Measurements from ENCODE around the gene ALB. TPM values are rescaled to one million over a fixed set of nuclear protein-coding genes. Genes with fewer than 3 reads are reported as not detected.

Gene ALB
- total RNA-seq, 2 donors from 2014 or later: 0.41 TPM; not detected in 1

DNA sequence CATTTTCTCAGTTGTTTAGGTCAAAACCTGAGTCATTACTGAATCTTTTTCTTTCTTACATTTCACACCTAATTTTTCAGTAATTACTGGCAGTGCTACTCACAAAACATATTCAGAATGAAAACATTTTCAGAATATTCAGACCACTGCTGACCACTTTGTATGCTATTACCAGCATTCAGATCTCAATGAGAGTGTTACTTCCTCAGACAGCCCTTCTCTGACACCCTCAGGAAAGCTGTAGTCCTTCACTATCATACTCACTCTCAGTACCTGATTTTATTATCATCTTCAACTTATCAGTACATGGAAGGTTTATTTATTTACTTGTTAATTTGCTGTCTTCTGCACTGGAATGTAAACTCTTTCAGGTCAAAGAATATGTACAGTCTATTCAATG, 12.3 kb upstream of the ALB start:
- no peak for DNase-seq (ENCODE audit: low spot score)
- Histone ChIP-seq H3K27me3 (no peaks in the 10 kb centered on the region), H3K27ac (no peak overlapping the region), H3K4me3 (no peak overlapping the region), H3K9me3 (no peaks in the 10 kb centered on the region), H3K4me1 (no peaks in the 10 kb centered on the region), H3K36me3 (no peaks in the 10 kb centered on the region)
- TF ChIP-seq, protein P1, sequence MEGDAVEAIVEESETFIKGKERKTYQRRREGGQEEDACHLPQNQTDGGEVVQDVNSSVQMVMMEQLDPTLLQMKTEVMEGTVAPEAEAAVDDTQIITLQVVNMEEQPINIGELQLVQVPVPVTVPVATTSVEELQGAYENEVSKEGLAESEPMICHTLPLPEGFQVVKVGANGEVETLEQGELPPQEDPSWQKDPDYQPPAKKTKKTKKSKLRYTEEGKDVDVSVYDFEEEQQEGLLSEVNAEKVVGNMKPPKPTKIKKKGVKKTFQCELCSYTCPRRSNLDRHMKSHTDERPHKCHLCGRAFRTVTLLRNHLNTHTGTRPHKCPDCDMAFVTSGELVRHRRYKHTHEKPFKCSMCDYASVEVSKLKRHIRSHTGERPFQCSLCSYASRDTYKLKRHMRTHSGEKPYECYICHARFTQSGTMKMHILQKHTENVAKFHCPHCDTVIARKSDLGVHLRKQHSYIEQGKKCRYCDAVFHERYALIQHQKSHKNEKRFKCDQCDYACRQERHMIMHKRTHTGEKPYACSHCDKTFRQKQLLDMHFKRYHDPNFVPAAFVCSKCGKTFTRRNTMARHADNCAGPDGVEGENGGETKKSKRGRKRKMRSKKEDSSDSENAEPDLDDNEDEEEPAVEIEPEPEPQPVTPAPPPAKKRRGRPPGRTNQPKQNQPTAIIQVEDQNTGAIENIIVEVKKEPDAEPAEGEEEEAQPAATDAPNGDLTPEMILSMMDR (IDR thresholded peaks at IDR 0.05): no peak

- Histone ChIP-seq H3K27ac (no peak overlapping the region), H3K36me3 (no peaks in the 10 kb centered on the region), H3K4me1 (no peaks in the 10 kb centered on the region), H3K4me3 (no peak overlapping the region), H3K9me3 (no peaks in the 10 kb centered on the region), H3K27me3 (no peaks in the 10 kb centered on the region)
- TF ChIP-seq, protein P1 (IDR thresholded peaks at IDR 0.05): no peak
- DNase-seq (ENCODE audit: low spot score): no peak
Observed at GRCh38 chr4:73392936-73393335, 11.2 kb upstream of the ALB start.

DNA sequence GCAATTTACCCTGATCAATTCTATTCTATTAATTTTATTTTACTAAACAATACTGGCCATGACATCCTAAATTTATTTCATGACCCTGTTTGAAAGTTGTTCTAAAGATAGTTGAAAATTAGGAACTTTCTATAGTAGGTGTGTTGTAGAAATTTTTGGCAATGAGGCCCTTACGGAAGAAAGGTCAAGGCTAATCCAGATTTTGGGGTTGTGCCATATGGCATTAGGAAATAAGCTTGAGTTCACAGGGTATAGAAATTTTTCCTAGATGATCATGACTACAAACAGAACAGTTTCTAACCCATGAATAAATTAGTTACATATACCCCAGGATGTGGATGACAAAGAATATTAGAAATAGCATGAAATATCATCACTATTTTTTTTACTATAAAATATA, 7.8 kb upstream of the ALB start:
- Histone ChIP-seq H3K27ac (no peak overlapping the region), H3K4me3 (no peak overlapping the region), H3K9me3 (no peaks in the 10 kb centered on the region), H3K27me3 (no peaks in the 10 kb centered on the region), H3K36me3 (no peaks in the 10 kb centered on the region), H3K4me1 (no peaks in the 10 kb centered on the region)
- no peak for DNase-seq (ENCODE audit: low spot score)
- TF ChIP-seq, protein P1 (IDR thresholded peaks at IDR 0.05): no peak

DNA sequence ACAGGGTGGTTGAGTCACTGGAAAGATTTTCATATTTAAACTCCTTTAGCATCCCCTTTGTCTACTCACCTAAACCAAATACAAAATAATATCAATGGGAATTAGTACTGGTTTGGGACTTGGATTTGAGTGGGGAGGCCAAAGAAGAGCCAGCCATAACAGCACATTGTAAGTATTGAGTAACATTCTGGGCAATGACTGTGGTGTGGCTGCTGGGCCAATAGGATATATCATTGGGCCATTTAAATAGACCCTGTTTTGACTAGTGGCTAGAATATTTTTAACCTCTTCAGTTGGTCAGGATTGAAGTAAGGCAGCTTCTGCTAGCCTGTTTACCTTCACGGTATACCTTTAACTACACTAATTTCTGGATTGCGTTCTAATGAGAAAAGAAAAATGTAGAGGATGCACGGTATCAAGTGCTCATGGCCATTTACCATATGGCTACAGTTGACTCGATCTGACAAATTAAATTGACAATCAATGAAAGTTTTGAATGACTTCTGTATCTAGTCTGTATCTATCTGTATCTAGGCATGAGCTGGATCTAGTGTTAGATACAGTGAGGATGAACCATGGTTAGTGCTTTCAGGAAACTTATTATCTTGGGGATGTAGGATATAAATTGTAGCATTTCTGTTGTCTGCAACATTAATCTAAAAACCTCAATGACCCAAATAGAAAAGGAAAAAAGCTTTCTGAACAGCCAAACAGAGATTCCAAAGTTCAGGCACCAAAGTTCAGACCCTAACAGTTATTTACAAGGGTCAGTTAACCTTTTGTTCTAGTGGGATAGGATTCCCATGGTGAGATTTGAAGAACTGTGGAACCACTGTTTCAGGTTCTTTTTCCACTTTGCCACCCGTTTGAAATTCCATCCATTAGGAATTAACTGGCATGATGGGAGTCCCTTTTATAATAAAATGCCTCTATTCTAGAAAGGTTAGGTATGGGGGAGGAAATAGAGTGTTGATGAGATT, 6.8 kb upstream of the ALB start:
- Histone ChIP-seq H3K27ac (no peak overlapping the region), H3K27me3 (no peaks in the 10 kb centered on the region), H3K36me3 (no peaks in the 10 kb centered on the region), H3K4me1 (no peaks in the 10 kb centered on the region), H3K9me3 (no peaks in the 10 kb centered on the region), H3K4me3 (no peak overlapping the region)
- DNase-seq (ENCODE audit: low spot score): no peak
- TF ChIP-seq, protein P1 (IDR thresholded peaks at IDR 0.05): no peak

DNA sequence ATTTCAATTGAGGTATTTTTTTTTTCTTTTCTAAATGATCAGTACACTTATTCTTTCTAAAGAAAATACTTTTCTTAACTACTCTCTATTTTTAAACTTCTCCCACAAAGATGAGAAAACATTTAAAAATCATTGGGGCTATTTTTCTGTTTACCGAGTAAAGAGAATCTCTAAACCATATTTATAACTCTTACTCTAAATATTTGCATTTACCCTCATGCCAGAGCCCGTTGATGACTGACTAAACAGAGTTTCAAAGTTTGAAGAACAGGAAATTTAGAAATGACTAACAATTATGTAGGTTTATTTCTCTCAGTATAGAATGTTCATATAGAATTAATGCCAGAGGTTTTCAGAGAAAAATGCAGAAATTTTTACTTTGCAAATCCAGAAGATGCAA, 2.7 kb upstream of the ALB start:
- no peak for DNase-seq (ENCODE audit: low spot score)
- Histone ChIP-seq H3K9me3 (no peaks in the 10 kb centered on the region), H3K4me3 (no peak overlapping the region)

More for the DNA sequence above, 2.7 kb upstream of the ALB start:
- H3K27me3 ChIP-seq: no peaks in the 10 kb centered on the region
- H3K4me1 ChIP-seq: no peaks in the 10 kb centered on the region
- H3K27ac ChIP-seq: no peak overlapping the region
- no peaks in the 10 kb centered on the region for H3K36me3 ChIP-seq
- TF ChIP-seq, protein P1 (IDR thresholded peaks at IDR 0.05): no peak

Measured in right atrium auricular region (tissue), 2 donors.